ENCODE measurements around the gene GFOD1. TPM values are rescaled to one million over a fixed set of nuclear protein-coding genes. Genes with fewer than 3 reads are reported as not detected.

GFOD1 gene
- polyA plus RNA-seq, 1 of the 3 experiments (the other 2 are of a cell fraction): 1.6 TPM

DNA sequence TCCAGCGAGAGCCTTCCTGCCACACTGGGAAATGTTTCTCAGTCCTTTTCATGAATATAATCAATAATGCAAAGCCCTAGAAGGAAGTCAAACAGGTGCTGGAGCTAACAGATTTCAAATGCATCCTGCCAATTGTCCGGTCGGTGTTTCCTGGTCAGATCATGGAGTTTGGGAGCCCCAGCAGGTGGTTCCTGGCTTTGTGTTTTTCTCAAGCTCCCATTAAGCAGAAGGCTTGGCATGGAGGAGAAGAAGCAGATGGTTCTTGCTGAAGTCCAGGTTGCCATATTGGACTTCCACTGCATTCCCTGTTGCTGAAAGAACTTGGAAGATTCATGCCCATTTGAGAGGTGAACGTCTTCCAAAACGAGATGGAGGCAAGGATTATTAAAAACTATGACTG lies 68.6 kb downstream of the GFOD1 start (continued):
- TF ChIP-seq GABPA (IDR thresholded peaks at IDR 0.05; ENCODE audit: low read depth) (no peak), YY1 (IDR thresholded peaks at IDR 0.05; ENCODE audit: low read depth) (no peak), RXRA (IDR thresholded peaks at IDR 0.05; ENCODE audit: borderline replicate concordance, low read depth) (no peak), MEF2A (IDR thresholded peaks at IDR 0.05; ENCODE audit: borderline replicate concordance, low read depth) (no peak)
- TF ChIP-seq, protein P1, sequence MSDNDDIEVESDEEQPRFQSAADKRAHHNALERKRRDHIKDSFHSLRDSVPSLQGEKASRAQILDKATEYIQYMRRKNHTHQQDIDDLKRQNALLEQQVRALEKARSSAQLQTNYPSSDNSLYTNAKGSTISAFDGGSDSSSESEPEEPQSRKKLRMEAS (IDR thresholded peaks at IDR 0.05; ENCODE audit: low read depth): no peak

- H3K36me3 ChIP-seq (replicated peaks in 1 of 2; ENCODE audit: control insufficient read depth in 1 of 2, insufficient read depth in 2 of 2, low read length in 1 of 2): no peaks in the 10 kb centered on the region
- no peak overlapping the region for H2AFZ ChIP-seq (ENCODE audit: low read depth)
- 94% methylated on average over 2 of the region's 2 CpGs for whole genome bisulfite sequencing (ENCODE audit: low lambda C conversion rate)
- H4K20me1 ChIP-seq (ENCODE audit: insufficient read depth): no peaks in the 10 kb centered on the region
- ChIA-PET POLR2A (no interaction called here), CTCF (interaction anchor here (1.1 kb wide), 1 partner anchor 19 kb away, joined by 4 read pairs; no protein-coding TSS in a partner anchor)
- H3K4me2 ChIP-seq: no peak overlapping the region
- no peaks in the 10 kb centered on the region for H3K9me3 ChIP-seq
- no peak for TF ChIP-seq CHD2 (IDR thresholded peaks at IDR 0.05; ENCODE audit: low read length, partially characterized antibody)
- TF ChIP-seq FOXM1 (IDR thresholded peaks at IDR 0.05; ENCODE audit: low read depth): no peak
- no peak for TF ChIP-seq FOSL2 (IDR thresholded peaks at IDR 0.05; ENCODE audit: borderline replicate concordance, low read depth)
- TF ChIP-seq TEAD4 (IDR thresholded peaks at IDR 0.05; ENCODE audit: borderline replicate concordance, insufficient read depth): no peak
- TF ChIP-seq YY1 (IDR thresholded peaks at IDR 0.05; ENCODE audit: low read depth): no peak
- TF ChIP-seq NRF1 (IDR thresholded peaks at IDR 0.05; ENCODE audit: low read depth, low read length): no peak
- no peak for TF ChIP-seq USF2 (IDR thresholded peaks at IDR 0.05; ENCODE audit: borderline replicate concordance, low read depth, low read length)
- no peak for TF ChIP-seq TCF12 (IDR thresholded peaks at IDR 0.05)
- TF ChIP-seq POLR2AphosphoS5 (IDR thresholded peaks at IDR 0.05; ENCODE audit: low read depth, low read length): no peak
- H3K27ac ChIP-seq (ENCODE audit: low read depth in 2 of 2, low read length in 1 of 2): no peak overlapping the region
- no peak for DNase-seq
- H3K9ac ChIP-seq: no peak overlapping the region
- no peaks in the 10 kb centered on the region for H3K27me3 ChIP-seq (ENCODE audit: insufficient read depth)
- no peaks in the 10 kb centered on the region for H3K79me2 ChIP-seq (ENCODE audit: insufficient read depth)
- no peaks in the 10 kb centered on the region for H3K9me2 ChIP-seq
- H3F3A ChIP-seq (replicated peaks; ENCODE audit: insufficient read depth): no peaks in the 10 kb centered on the region
- H3K4me1 ChIP-seq (ENCODE audit: control insufficient read depth in 1 of 2, insufficient read depth in 2 of 2, low read depth in 1 of 2, low read length in 1 of 2): peaks cover 11 to 31% of the 10 kb centered on the region in 2 experiments; a peak in 3 of 4 replicates
- H3K4me3 ChIP-seq (ENCODE audit: low read depth in 2 of 2, low read length in 1 of 2): no peak overlapping the region
Observed at GRCh38 chr6:13417954-13418353, 69.4 kb downstream of the GFOD1 start.

DNA sequence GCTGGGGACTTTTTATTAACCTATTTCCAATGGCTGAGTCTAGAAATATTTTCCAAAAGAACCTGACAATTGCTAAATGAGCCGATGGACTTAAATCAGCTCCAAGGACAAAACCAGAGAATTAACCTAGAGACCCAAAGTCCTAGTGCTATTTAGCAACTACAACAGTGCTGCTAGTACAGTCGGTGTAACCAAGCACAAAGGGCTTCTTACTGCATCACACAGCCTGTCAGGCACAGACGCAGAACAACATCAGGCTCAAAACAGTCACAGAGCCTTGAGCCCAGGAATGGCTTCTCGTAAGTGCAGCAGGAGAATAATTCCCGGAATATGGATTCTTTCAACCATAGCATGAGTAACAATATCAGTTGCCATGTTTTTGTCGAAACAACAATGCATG lies 70.0 kb downstream of the GFOD1 start:
- CTCF ChIA-PET: no interaction called here
- Histone ChIP-seq H3K79me2 (ENCODE audit: insufficient read depth) (no peaks in the 10 kb centered on the region), H3K9me3 (no peaks in the 10 kb centered on the region), H4K20me1 (ENCODE audit: insufficient read depth) (no peaks in the 10 kb centered on the region), H3K36me3 (replicated peaks in 1 of 2; ENCODE audit: control insufficient read depth in 1 of 2, insufficient read depth in 2 of 2, low read length in 1 of 2) (no peaks in the 10 kb centered on the region), H3K9me2 (no peaks in the 10 kb centered on the region), H3F3A (replicated peaks; ENCODE audit: insufficient read depth) (no peaks in the 10 kb centered on the region), H3K9ac (no peak overlapping the region), H3K4me2 (no peak overlapping the region), H3K27ac (ENCODE audit: low read depth in 2 of 2, low read length in 1 of 2) (no peak overlapping the region), H3K27me3 (ENCODE audit: insufficient read depth) (no peaks in the 10 kb centered on the region), H3K4me3 (ENCODE audit: low read depth in 2 of 2, low read length in 1 of 2) (no peak overlapping the region), H3K4me1 (ENCODE audit: control insufficient read depth in 1 of 2, insufficient read depth in 2 of 2, low read depth in 1 of 2, low read length in 1 of 2) (peaks cover 11 to 31% of the 10 kb centered on the region in 2 experiments; a peak in 3 of 4 replicates), H2AFZ (ENCODE audit: low read depth) (no peak overlapping the region)
- TF ChIP-seq, protein P1 (IDR thresholded peaks at IDR 0.05; ENCODE audit: low read depth): no peak
- TF ChIP-seq GABPA (IDR thresholded peaks at IDR 0.05; ENCODE audit: low read depth): no peak
- no peak for TF ChIP-seq YY1 (IDR thresholded peaks at IDR 0.05; ENCODE audit: low read depth)
- no peak for TF ChIP-seq EZH2phosphoT487 (IDR thresholded peaks at IDR 0.05; ENCODE audit: borderline replicate concordance, low read depth)
- TF ChIP-seq CHD2 (IDR thresholded peaks at IDR 0.05; ENCODE audit: low read length, partially characterized antibody): no peak
- no peak for TF ChIP-seq JUND (IDR thresholded peaks at IDR 0.05)
- TF ChIP-seq NRF1 (IDR thresholded peaks at IDR 0.05; ENCODE audit: low read depth, low read length): no peak
- TF ChIP-seq MXI1 (IDR thresholded peaks at IDR 0.05; ENCODE audit: low read depth, low read length): no peak
- 67% methylated on average over 6 of the region's 6 CpGs for WGBS (ENCODE audit: low lambda C conversion rate)
- POLR2A ChIA-PET: no interaction called here
- DNase-seq: no peak
